Inflammatory macrophage treated with lipopolysaccharide for 4 hours (primary cell): ENCODE results near the gene GNA15.
"Not testable (repeated sequence)": the region's sequence is repeated elsewhere in the genome, so short reads cannot be mapped to it uniquely, and the experiment has no call there.

Experiments
- DNase-seq: peaks from one replicate; pipeline ENCODE4 v3.0.0-alpha.2; 2020

GNA15 gene

DNA sequence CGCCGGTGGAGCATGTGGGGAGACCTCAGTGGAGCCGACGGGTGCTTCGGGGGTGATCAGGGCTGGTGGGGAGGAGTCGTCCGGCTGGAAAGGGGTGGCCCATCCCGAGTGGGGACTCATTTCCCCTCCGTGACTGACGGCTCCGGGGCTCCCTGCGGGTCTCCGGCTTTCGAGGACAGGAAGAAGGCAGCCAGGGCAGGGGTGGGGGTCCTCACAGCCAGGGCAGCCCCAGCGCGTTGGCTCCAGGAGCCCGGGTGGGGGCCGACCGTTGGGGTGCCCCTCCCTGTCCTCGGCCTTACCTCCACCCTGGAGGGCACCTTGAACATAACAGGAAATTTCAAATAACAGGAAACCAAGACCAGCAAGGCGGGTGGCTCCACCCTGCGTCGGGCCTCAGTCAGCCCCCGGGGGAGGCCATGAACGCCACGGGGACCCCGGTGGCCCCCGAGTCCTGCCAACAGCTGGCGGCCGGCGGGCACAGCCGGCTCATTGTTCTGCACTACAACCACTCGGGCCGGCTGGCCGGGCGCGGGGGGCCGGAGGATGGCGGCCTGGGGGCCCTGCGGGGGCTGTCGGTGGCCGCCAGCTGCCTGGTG lies 42.6 kb downstream of the GNA15 start, which contains the start of gene S1PR4:
Gene S1PR4 (plus strand): TSS at position 393 of the 596 bp plus-strand sequence. CDS start 24 bp downstream, at position 417.
- DNase-seq, result peak; percentile 25

- peak; percentile 47 for DNase-seq
Observed at GRCh38 chr19:3178973-3179738, 43.3 kb downstream of the GNA15 start.

DNA sequence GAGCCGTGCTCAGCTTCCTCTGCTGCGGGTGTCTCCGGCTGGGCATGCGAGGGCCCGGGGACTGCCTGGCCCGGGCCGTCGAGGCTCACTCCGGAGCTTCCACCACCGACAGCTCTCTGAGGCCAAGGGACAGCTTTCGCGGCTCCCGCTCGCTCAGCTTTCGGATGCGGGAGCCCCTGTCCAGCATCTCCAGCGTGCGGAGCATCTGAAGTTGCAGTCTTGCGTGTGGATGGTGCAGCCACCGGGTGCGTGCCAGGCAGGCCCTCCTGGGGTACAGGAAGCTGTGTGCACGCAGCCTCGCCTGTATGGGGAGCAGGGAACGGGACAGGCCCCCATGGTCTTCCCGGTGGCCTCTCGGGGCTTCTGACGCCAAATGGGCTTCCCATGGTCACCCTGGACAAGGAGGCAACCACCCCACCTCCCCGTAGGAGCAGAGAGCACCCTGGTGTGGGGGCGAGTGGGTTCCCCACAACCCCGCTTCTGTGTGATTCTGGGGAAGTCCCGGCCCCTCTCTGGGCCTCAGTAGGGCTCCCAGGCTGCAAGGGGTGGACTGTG lies 44.0 kb downstream of the GNA15 start:
- peak; percentile 18 for DNase-seq

DNA sequence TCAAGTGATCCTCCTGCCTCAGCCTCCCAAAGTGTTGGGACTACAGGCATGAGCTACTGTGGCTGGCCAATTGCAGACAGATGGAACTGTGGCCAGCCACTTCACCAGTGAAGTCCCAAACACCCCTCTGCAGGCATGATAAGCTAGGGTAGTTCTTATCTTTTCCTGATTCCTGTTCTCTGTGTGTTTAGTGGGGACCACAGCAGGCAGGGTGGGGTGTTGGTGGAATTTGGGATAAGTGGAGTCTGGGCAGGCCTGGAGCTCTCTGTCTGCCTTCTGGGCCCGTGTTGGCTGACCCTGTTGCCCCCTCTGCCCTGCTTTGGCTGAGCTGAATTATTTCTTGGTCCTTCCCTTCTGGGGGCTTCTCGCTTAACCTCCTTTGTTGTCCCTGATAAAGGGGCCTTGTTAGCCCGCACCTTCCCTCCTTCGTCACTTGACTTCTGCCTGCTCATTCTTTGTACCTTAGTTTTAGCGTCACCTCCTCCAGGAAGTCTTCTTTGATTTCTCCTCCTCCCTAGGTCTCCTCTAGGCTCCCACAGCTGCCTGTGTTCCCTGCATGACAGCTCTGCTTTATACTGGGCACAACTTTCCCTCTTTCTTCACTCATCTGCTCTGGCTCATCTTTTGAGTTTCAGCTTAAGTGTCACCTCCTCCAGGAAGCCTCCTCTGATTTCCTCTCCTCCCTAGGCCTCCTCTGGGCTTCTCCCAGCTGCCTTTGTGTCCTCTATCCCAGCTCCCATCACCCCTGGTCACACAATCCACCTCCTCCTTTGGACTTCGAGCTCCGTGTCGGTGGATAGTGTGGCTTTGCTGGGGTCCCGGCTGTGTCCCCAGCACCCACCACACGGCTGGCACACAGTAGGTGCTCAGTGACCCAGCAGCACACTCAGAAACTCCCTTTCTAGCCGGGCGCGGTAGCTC lies 48.1 kb downstream of the GNA15 start:
- no peak for DNase-seq

DNA sequence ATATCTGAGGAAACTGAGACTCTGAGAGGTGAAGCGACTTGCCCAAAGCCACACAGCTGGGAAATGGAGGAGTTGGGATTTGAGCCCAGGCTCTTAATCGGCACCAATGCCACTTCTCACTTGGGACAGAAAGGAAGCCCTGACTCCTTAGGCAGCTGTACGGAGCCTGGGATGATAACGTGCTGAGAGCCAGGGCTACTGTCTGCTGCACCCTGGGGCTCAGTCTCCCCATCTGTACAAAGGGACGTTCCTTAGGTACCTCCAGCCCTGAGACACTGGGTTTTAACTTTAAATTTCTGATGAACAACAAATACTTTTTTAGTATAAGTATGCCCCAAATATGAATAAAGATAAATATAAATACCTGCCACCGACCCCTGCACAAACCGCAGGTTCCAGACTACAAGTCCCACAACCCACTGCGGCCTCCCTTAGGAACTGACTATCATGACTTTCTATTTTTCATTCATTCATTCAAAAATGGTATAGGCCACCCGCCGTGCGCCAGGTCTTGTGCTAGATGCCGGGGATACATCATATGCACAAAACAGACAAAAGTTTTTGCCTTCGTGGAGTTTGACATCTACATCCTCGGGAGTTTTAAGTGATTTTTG lies 49.1 kb downstream of the GNA15 start:
- DNase-seq, result no peak

GRCh38 chr19:3185461-3186159 lies 49.8 kb downstream of the GNA15 start, which contains the start of gene NCLN:
TSS of gene NCLN (plus strand) at chr19:3185930. CDS start at chr19:3186031, 101 bp downstream.
- DNase-seq, result peak; percentile 94

DNA sequence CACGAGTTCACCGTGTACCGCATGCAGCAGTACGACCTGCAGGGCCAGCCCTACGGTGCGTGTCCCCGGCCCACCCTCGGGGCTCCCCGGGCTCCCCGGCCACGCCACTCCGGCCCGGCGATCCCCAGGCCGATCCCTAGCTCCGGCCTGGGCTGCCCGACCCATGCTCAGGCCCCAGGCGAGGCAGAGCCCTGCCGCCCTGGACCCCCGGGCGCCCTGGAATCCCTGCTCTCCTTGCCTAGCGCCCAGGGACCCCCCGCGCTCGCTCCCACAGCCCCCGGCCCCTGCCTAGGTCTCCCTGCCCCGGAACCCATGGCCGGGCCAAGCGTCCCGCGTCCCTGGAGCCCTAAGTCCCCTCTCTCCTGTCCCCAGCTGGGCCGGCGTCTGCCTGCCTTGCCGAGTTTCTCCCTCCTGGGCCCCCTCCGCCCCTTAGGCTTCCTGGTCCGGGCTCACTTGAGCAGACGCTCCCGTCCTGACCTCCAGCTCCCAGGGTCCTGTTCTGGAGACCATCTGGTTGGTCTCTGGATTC lies 50.4 kb downstream of the GNA15 start:
- peak; percentile 15 for DNase-seq

- DNase-seq, result peak; percentile 30
Observed at GRCh38 chr19:3186891-3187661, 51.2 kb downstream of the GNA15 start.

GRCh38 chr19:3187662-3188511 lies 52.1 kb downstream of the GNA15 start:
- no peak for DNase-seq

DNA sequence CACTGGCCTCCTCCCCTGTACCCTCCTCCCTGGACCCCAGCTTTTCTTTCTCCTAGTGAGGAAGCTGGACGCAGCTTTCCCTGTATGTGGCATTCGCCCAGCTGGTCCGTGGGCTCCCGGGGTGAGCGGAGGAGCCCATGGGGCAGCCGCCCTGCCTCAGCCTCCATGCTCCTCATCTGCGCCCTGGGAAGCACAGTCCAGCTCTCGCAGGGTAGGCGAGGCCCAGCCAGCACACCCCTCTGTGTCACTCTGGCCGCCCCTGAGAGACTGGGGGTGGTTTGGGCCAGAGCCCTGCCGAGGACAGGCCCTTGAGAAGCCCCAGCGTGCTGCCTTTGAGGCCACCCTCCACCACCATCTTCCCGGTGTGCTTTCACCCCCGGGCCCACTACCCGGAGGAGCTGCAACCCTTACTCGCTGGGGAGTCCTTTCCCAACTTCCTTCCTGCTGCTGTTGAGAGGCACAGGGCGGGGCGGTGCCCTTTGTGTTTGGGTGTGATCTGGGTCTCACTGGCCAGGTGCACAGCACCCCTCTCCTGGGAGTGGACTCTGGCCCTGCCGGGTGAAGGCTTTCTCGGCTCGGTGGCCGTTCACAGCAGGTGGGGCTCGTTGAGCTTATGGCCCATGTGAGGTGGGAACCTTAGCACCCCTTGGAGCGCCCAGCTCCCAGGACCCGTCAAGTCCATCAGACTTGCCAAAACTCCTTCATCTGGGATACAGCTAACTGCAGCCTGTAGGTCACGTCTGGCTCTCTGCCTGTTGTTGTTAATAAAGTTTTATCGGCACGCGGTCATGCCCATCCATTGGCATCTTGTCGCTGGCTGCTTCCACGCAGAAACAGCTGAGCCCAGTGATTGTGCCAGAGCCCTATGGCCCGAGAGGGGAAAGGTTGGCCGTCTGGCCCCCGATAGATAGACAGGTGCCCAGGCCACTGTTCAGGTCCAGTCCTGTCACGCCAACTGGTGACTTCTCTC lies 53.1 kb downstream of the GNA15 start:
- DNase-seq, result no peak

GRCh38 chr19:3189702-3190469 lies 54.1 kb downstream of the GNA15 start:
- no peak for DNase-seq

GRCh38 chr19:3190470-3190770 lies 54.6 kb downstream of the GNA15 start:
- no peak for DNase-seq

DNA sequence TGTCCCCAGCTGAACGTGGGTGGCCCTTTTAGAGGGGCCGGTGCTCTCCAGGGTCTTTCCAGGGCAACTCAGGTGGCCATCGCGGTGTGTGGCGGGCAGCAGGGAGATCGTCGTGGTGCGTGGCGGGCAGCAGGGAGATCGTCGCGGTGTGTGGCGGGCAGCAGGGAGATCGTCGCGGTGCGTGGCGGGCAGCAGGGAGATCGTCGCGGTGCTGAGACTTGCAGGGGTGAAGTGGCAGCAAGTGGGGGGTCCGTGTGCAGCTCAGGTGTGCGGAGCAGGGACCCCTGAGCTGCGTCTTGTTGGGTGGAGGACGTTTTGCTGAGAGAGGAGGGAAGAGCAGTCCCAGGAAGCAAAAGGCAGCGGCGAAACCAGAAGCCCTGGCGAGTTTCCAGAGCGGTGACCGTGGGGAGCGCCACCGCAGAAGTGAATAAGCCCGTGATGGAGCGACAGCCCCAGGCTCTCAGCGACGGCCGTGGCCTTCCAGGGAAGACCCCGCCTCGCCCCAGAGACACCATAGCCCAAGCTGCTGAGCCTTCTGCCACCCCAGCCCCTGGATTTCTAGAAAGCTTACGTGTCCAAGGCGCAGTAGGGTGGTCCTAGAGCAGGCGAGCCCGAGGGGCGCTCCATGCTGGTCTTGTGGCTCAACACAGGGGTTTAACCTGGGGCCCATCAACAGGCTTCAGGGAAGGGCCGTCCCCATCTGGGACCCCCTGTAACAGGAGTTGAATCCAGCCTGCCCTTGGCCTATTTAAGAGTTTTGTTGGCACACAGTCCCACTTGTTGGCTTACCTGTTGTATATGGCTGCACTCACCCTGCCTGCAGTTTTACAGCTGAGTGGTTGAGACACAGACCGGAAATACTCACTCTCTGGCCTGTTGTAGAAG lies 55.3 kb downstream of the GNA15 start:
- no peak for DNase-seq

DNA sequence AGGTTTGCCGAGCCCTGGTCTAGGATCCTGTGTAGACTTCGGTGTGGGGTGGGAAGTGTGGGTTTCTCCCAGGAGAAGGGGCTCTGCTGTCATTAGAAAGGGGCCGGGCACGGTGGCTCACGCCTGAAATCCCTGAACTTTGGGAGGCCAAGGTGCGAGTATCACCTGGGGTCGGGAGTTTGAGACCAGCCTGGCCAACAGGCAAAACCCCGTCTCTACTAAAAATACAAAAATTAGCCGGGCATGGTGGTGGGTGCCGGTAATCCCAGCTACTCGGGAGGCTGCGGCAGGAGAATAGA lies 55.9 kb downstream of the GNA15 start:
- not testable (repeated sequence) for DNase-seq

DNA sequence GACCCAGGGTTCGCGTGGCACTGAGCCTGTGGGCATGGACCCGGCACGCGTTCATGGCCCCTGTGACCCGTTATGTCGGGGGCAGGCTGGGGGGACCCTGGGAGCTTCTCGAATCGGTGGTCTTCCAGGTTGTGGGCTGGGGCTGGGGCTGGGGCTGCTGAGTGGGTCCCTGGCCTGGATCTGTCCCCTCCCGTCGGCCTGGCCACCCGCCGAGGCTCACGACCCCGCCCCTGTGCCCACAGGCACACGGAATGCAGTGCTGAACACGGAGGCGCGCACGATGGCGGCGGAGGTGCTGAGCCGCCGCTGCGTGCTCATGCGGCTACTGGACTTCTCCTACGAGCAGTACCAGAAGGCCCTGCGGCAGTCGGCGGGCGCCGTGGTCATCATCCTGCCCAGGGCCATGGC lies 56.4 kb downstream of the GNA15 start:
- DNase-seq, result no peak

- no peak for DNase-seq
Observed at GRCh38 chr19:3192684-3193083, 56.9 kb downstream of the GNA15 start.
